ENCODE data around the gene HOXB5.

HOXB5 gene

DNA sequence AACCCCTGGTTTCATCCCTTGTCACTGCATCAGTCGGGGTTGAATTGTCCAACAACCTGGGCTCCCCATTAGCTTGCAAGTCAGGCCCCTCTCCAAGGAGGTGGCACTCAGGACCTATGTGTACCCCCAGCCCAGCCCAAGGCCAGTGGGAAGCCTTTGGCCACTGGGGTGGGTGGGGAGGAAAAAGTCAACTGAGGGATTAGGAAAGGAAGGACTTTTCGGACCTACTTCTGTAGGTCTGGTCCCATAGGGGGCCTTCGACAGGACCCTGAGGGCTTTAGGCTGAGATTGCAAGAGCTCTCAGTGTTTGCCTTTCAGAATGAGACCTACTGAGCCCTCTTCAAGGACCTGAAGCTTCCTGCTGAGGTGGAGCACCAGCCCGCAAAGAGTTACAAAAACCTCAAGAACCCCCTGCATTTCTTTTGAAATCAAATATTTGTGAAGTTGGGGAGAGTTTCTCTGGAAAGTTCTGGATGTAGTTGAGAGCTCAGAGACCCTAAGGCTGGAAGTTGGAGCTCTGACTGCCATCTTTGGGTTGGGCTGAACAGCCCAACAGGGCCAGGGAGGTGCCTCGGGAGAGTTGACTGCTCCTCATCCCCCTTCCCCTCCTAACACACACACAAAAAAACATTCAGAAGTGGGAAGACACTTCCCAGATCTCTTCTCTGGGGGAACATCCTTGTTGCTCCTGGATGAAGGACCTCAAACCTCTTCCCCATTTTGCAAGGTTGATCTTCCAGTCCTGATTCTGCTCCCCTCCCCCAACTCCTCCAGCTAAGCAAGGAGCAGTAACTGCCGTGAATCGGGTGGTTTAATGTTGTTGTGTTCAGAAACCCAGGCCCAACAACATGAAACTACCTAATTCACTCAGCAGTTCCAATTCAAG is 38.4 kb upstream of the HOXB5 start:
- H3K4me3 Mint-ChIP-seq, result no peak overlapping the region
- no peak overlapping the region for H3K27ac Mint-ChIP-seq
- peaks cover 100% of the 10 kb centered on the region for H3K27me3 Mint-ChIP-seq
- no peaks in the 10 kb centered on the region for H3K36me3 Mint-ChIP-seq
- ATAC-seq, result no peak
- no peaks in the 10 kb centered on the region for H3K9me3 Mint-ChIP-seq
- H3K4me1 Mint-ChIP-seq, result peaks cover 9% of the 10 kb centered on the region

DNA sequence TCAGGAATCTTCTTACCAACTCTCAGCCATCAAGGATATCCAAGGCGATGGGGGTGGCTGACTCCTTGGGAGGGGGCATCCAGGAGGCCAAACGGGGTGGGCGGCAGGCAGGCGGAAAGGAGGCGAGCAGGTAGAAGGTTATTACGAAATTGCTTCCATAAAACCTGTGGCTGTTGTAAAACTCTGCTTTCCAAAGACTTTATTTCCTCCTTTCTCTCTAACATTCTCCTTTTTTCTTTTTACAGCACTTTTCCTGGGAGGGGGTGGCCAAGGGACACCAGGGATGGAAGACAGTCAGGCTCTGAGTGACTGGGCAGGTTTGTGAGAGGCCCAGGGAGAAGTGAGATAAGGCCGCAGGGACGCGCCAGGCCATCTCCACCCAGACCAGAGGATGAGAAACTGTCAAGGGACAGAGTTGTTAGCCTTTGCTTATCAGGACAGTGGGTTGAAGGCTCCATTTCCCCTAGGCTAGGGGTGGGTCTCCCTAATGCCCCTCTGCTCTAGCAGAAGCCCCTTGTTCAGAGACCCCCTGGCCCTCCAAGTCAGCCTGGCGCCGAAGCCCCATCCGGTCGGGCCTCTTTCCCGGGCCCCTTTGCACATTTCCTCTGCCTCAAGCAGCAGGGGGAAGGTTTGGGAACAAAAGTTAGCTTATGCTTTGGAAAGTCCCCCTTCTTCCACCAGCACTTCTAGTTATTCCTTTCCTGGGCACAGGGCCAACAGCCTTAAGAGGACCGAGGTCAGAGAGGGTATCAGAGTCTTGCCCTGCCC is 37.5 kb upstream of the HOXB5 start:
- Mint-ChIP-seq H3K36me3 (no peaks in the 10 kb centered on the region), H3K4me3 (no peak overlapping the region), H3K27ac (no peak overlapping the region), H3K4me1 (peaks cover 7% of the 10 kb centered on the region), H3K9me3 (no peaks in the 10 kb centered on the region), H3K27me3 (peaks cover 99% of the 10 kb centered on the region)
- no peak for ATAC-seq

DNA sequence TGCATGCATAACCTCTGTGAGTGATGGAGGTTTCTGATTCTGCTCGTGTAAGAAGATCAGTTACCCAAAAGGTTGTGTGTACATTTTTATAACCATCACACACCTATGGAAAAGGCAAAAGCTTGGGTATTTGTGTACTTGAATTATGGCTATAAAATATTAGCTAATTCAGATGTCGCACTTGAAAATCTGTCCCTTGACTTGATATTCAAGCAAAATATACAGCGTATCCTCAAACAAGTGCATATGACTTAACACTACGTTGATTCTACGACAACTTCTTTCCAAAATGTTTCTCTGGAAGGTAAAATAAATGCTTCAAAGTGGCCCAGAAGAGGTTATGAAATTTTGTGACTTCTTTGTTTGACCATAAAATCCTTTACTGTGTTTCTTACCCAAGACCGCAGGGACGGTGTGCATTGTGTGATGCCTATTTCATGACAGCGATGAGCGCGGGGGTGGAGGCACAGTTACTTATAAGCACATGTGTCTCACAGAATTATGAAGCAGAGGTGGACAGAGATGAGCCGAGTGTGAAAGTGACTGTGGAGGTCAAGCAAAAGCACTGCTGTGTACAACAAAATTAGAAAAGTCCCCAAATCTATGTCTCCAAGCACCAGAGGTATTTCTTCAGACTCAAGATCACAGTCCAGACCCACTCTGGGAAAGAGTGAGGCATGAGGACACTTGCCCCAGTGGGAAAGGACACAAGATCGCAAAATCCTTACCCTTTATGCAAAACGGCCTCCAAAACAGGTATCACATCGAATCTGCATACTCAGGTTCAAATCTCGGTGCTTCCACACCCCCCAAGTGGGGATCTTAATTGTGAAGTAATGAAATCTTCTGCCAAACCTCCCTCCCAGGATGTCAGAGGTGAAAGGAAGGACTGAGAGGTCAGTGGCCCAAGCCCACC is 36.7 kb upstream of the HOXB5 start:
- Mint-ChIP-seq H3K27ac (no peak overlapping the region), H3K27me3 (peaks cover 99% of the 10 kb centered on the region), H3K9me3 (no peaks in the 10 kb centered on the region), H3K4me3 (no peak overlapping the region), H3K36me3 (no peaks in the 10 kb centered on the region), H3K4me1 (peaks cover 15% of the 10 kb centered on the region)
- no peak for ATAC-seq

DNA sequence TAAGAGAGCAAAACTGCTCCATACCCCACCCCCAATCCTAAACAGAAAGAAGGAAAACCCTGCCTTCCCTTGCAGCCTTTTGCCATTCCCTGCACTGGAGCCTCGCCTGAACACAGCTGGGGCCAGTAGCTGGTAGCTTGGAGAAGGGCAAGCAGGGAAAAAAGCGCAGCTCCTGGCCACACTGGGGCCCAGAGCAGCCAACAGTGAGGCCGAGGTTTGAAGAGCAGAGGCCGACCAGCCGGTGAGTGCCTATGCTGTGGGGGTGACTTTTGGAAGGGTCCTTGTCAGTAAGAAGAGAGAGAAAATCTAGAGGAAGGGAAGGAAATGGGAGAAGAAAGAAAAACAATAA is 35.8 kb upstream of the HOXB5 start:
- Mint-ChIP-seq H3K9me3 (no peaks in the 10 kb centered on the region), H3K27ac (no peak overlapping the region), H3K36me3 (no peaks in the 10 kb centered on the region), H3K27me3 (peaks cover 98% of the 10 kb centered on the region), H3K4me1 (peaks cover 15% of the 10 kb centered on the region), H3K4me3 (no peak overlapping the region)
- no peak for ATAC-seq

DNA sequence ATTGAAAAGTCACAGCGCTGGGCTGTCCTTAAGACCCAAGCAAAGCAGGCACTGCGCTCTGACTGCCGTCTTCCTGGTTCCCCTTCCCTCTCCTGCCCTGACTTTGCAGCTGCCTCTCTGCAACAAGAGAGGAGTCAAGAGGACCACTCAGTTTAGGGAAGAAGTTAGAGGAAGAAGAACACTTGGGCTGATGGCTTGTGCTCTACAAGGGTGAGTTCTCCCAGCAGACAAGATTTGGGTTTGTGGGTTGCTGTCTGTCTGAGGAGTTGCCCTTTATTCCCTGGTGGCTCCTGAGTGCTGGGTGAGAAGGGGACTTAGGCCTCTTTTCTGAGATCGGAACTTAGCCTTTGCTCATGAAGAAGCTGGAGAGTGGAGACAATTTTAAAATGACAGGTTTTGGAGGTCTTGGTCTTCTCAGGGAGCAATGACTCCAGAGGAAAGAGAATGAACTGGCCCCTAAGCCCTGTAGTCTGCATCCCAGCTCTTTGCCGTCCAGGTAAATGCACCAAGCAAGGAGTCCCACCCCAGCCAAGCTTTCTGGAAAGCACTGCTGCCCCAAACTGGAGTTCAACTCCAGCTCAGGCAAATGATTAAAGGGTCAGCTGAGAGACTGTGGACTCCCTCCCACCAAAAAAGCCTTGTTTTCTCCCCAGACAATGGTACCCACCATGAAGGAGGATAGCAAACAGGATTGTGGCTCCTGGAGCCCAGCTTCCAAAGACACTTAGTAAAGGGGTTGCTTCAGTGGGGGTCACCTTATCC is 35.3 kb upstream of the HOXB5 start:
- Mint-ChIP-seq H3K27me3 (peaks cover 98% of the 10 kb centered on the region), H3K4me3 (no peak overlapping the region), H3K36me3 (no peaks in the 10 kb centered on the region), H3K27ac (no peak overlapping the region), H3K4me1 (peaks cover 15% of the 10 kb centered on the region), H3K9me3 (no peaks in the 10 kb centered on the region)
- ATAC-seq, result no peak

DNA sequence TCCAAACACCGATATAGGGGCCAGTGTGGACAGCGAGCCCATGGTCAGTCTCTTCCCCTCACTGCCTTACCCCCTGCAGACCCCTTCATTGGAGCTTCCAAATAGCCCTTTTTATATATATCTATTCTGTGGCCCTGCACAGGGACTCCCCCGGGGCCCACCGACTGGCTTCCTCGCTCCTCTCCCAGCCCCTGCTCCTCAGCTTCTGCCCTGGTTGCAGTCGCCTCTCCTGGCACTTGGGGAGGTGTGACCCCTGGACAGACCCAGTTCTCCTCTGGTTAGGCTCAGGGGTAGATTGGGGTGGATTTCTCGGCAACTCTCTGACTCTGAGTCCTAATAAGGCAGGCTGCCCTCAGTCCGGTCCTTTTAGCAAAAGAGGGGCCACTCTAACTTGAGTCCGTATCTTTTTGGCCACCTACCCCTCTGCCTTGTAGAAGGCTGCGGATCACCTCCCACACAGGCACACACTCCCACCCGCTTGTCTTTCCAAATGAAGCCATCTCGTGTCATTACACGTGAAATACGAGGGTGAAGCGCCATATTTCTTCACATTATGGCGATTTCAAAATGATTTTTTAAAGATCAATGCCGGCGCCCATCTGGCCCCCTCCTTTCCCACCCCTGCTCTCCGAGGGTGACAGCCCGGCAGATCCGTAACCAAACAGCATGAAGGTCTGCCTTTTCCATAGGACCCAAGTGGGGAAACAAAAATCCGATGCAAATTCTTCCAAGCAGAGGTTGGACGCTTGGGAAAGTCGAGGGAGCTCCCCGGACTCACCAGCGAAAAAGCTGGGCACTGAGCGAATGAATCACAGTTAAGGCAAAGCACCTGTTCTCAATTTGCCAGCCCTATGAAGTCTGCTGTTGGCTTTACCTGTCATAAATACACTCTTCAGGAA is 34.3 kb upstream of the HOXB5 start:
- Mint-ChIP-seq H3K27me3 (peaks cover 98% of the 10 kb centered on the region), H3K9me3 (no peaks in the 10 kb centered on the region), H3K4me1 (peaks cover 15% of the 10 kb centered on the region), H3K36me3 (no peaks in the 10 kb centered on the region), H3K27ac (no peak overlapping the region), H3K4me3 (no peak overlapping the region)
- no peak for ATAC-seq

DNA sequence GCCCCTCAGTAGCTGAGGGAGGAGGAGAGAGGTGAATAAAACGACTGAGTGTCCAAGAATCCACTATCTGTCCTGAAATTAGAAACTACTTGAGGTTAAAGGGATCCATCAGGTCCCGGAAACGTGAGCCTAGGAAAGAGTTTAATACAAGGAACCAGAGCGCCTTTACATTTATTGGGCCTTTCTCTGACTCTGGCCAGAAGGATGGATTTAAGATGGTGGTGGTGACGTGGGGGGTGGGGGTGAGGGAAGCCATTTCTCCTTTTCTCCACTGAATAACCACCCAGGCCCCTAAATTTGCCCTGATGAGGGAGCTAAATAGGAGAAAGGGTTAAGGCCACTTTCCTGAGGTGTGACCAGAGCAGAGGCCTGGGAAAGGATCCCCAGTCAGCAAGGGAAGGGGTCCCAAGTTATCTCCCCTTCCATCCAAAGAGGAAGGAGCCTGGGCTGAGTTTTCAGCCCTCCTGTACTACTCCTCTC is 33.6 kb upstream of the HOXB5 start:
- H3K4me1 Mint-ChIP-seq, result peaks cover 15% of the 10 kb centered on the region
- H3K36me3 Mint-ChIP-seq, result no peaks in the 10 kb centered on the region
- H3K4me3 Mint-ChIP-seq, result no peak overlapping the region
- no peak for ATAC-seq
- no peaks in the 10 kb centered on the region for H3K9me3 Mint-ChIP-seq
- peaks cover 98% of the 10 kb centered on the region for H3K27me3 Mint-ChIP-seq
- H3K27ac Mint-ChIP-seq, result no peak overlapping the region

DNA sequence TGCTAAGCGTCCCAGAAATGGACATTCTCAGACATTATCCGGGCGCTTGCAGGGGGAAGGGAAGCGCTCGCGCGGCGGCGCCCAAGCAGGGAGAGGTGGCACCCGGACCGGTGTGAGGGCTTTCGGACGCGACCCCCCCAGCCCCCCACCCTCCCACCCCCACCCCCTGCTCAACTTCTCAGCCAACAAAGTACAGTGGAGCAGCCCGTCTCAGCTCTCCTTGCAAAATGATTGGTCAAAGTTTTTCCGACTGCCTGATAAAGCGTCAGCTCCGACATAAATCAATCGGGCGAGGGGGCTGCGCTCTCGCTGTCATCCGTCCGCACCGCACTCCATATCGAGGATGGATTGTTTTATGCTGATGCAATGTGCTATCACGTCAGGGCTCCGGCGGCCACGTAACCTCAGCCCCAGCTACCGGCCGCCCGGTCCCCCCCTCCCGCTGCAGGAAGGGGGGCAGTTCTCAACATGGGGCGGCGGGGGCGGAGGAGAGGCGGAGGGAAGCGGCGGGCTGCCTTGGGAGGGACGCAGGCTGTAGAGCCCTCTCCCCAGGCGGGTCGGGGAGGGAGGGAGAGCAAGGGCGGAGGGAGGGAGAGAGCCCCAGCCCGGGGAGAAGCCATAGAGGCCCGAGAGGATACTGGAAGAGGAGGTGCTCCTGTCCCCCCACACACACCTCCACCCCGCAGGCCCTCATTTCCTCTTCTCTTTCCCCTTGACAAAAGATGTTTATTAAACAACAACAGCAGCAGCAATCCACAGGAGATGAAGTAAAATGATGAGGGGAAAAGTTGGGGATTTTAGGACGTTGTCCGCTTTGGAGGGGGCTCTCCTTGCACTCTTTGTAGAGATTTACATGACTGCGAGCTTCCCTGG is 32.9 kb upstream of the HOXB5 start, which contains the start of gene HOXB9:
HOXB9 (minus strand) TSS at position 114 of the 873 bp plus-strand sequence; CDS start at position 25, 89 bp downstream.
- H3K27ac Mint-ChIP-seq, result no peak within 1 kb of the TSS
- H3K36me3 Mint-ChIP-seq, result no peaks in the 10 kb centered on the region
- H3K9me3 Mint-ChIP-seq, result no peaks in the 10 kb centered on the region
- H3K27me3 Mint-ChIP-seq, result peaks cover 98% of the 10 kb centered on the region
- no peak for ATAC-seq
- peak within 1 kb of the TSS; percentile 85 for H3K4me3 Mint-ChIP-seq
- peaks cover 15% of the 10 kb centered on the region for H3K4me1 Mint-ChIP-seq

DNA sequence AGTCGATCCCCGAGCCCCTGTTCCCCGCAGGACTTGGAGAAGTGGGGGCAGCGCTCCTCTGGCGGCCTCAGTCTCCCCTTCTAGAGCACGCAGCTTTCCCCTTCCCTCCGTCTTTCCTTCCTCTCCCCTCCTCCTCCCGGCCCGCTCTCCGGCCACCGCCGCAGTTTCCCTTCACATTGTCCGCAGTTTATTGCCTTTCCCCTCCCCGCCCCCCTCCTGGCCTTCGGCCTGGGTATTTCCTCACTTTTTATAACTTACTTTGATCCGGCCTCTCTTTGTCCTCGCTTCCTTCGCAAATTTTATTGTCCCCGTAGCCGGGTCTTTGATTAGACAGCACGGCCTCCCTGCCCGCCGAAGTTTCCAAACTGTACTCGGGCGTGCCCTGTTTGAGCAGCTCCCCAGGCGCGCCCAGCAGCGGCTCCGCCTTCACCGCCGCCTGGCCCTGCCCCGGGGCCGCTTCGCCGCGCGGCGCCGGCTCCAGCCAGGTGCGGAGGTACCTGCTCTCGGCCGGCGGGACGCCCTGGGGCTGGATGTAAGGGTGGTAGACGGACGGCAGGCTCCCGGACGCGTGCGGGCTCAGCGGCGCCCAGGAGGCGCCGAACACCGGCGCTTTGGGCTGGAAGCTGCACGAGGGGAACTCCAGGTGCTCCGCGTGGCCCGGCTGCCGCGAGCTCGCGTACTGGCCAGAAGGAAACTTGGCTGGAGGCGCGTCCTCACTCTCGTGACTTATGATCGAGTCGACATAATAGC is 32.1 kb upstream of the HOXB5 start:
- H3K27ac Mint-ChIP-seq, result no peak overlapping the region
- no peaks in the 10 kb centered on the region for H3K9me3 Mint-ChIP-seq

DNA sequence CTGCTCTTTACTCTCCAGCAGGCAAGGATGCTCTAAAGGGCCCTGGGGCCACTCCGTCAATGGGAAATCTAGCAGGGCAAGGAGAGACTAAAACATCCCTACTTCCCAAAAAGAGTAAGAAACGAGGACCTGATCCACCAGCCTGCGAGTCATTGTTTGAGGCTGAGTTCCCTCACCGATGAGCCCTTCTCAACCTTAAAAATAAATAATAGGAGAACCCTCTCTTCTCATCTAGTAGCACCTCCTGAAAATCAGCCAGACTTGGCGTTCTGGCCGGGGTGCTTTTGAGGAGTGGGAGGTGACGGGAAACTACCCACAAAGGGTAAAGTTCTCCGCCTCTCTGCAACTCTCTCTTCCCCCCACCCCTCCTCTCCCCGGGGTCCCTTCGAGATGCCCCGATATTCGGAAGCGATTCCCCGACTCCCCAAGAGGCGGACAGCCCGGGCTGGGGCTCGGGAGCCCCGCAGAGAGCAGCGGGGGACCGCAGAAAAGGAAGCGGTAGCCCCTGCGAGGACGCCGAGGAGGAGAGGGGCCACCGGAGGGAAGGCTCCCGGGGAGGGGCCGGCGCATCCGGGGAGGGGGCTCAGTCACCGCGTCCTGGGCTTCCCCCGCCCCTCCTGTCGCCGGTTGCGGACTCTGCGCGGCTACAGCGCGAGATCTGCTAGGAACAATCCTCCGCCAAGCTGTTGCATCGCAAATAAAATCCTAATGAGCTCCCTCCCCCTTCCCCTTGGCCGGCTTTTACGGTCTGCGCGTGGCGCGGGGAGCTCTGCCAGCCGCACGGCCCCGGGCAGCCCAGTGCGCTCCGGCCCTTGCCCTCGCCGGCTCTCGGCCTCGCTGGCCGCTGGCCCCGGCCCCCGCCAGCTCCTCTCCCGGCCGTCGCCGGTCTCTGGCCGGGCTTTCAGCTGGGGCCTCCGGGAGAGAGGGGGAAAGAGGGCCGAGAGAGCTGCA is 31.2 kb upstream of the HOXB5 start:
- H3K4me1 Mint-ChIP-seq, result peaks cover 15% of the 10 kb centered on the region
- H3K27ac Mint-ChIP-seq, result no peak overlapping the region
- peaks cover 98% of the 10 kb centered on the region for H3K27me3 Mint-ChIP-seq
- no peak for ATAC-seq
- H3K9me3 Mint-ChIP-seq, result no peaks in the 10 kb centered on the region
- no peaks in the 10 kb centered on the region for H3K36me3 Mint-ChIP-seq
- no peak overlapping the region for H3K4me3 Mint-ChIP-seq

More for the DNA sequence above, 32.1 kb upstream of the HOXB5 start:
- peak overlapping the region; percentile 85 for H3K4me3 Mint-ChIP-seq
- H3K4me1 Mint-ChIP-seq, result peaks cover 15% of the 10 kb centered on the region
- H3K27me3 Mint-ChIP-seq, result peaks cover 98% of the 10 kb centered on the region
- no peaks in the 10 kb centered on the region for H3K36me3 Mint-ChIP-seq
- peak; percentile 61 for ATAC-seq

DNA sequence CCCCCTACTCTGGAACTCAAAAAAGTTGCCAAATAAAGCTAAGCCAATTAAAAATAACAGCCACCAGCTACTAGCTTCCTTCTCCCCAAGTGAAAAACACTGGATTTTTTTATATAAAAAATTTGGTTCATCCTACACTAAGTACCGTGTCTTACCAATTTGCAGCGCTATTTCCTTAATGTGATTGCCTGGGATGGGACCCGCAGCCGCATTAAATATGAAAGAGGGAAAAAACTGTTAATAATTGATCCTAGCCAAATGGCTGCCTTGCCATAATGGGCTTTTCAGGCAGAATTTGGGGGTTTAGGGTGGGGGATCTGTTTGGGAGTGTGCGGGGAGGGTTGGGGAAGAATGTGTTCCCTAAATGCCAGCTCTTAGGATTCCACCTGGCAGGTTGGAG is 30.5 kb upstream of the HOXB5 start:
- no peaks in the 10 kb centered on the region for H3K9me3 Mint-ChIP-seq
- peaks cover 98% of the 10 kb centered on the region for H3K27me3 Mint-ChIP-seq
- peaks cover 15% of the 10 kb centered on the region for H3K4me1 Mint-ChIP-seq
- no peak overlapping the region for H3K4me3 Mint-ChIP-seq
- H3K27ac Mint-ChIP-seq, result no peak overlapping the region
- H3K36me3 Mint-ChIP-seq, result no peaks in the 10 kb centered on the region
- no peak for ATAC-seq

Data from stimulated activated memory B cell treated with anti-CD40 and anti-IgM and Interleukin-4, amounts not matched to agents 10 μg/mL and 1 μg/mL and 100 μg/mL, for 72 hours (primary cell).